GM19468 (cell line): ENCODE measurements around the gene ANAPC5.
"Not testable (repeated sequence)": the region's sequence is repeated elsewhere in the genome, so short reads cannot be mapped to it uniquely, and the experiment has no call there.

Experiments used
- ATAC-seq: cut with Tn5 transposase; IDR thresholded peaks from one replicate; pipeline ENCODE4 v1.9.1; 2021; ENCODE audit warnings: mild to moderate bottlenecking, moderate library complexity, moderate number of reproducible peaks; ENCODE audit not compliant: unreplicated experiment; ENCODE audit errors: extremely low read depth

ANAPC5 gene

GRCh38 chr12:121351820-121352681 lies at the start of gene ANAPC5:
Gene ANAPC5 (minus strand): TSS chr12:121352411. CDS start chr12:121352340, 71 bp downstream.
- peak; percentile 89 for ATAC-seq

- ATAC-seq: peak; percentile 34
Measured at GRCh38 chr12:121400332-121401139, 48.3 kb upstream of the ANAPC5 start.

DNA sequence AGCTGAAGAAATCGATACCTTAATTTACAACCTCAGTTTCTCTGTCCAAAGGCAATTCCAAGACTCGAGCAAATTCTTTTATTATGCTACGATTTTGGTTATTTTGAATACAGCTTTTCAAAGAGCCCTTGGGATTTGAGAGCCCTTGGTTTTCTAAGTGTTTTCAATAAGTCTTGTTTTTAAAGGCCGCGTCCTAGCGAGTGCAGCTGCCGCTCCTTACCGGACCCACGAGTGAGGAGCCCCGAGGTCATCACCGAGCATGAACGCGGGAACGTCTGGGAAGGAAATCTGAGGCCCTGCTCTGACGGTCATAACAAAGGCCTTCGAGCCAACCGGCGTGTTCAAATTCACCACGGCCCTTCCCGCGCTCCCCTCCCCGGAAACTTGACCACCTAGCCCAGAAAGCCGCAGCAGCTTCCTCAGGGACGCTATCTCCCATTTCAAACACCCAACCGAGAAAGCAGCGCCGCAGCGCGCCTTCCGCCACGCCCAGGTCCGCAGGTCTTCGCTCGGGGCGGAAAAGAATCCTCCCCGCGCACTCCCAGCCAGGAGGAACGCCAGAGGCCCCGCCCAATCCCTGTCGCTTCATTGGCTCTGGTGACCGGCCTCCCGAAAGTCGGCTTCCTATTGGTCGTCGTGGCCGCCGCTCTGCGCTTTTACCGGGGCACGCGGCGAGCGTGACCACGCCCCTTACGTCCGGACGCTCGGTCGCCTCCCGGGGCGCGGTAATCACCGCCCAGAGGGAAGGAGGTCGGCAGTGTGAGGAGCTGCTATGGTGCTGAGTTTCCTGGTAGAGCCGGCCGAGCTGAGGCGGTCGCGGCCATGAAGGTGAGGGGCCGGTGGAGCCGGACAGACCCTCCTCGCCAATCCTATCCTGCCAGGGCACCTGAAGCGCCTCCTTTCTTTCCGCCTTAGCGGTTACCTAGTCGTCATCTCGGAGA lies 47.5 kb upstream of the ANAPC5 start, which contains the start of gene RNF34:
Gene RNF34 (plus strand): TSS at position 728 of the 941 bp plus-strand sequence. CDS start 95 bp downstream, at position 823.
- ATAC-seq: peak; percentile 89

- ATAC-seq: no peak
Measured at GRCh38 chr12:121398355-121398754, 46.1 kb upstream of the ANAPC5 start.

GRCh38 chr12:121397521-121397920 lies 45.3 kb upstream of the ANAPC5 start:
- ATAC-seq: no peak

DNA sequence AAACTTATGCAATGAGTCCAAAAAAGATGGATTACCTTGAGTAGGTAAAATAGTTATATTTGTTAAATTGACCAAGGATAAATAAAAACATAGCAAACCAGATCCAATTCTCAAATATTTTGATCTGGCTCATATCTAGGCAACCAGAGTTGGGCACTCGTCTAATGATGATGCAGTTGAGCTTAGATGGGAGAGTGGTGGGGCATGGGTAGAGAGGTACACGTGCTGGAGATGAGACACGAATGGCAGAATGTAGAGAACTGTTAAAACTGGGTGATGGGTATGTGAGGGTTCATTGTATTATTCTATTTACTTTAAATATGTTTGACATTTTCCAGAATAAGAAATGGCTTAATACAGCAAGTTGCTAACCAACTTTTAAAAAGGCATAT lies 40.1 kb upstream of the ANAPC5 start:
- no peak for ATAC-seq

DNA sequence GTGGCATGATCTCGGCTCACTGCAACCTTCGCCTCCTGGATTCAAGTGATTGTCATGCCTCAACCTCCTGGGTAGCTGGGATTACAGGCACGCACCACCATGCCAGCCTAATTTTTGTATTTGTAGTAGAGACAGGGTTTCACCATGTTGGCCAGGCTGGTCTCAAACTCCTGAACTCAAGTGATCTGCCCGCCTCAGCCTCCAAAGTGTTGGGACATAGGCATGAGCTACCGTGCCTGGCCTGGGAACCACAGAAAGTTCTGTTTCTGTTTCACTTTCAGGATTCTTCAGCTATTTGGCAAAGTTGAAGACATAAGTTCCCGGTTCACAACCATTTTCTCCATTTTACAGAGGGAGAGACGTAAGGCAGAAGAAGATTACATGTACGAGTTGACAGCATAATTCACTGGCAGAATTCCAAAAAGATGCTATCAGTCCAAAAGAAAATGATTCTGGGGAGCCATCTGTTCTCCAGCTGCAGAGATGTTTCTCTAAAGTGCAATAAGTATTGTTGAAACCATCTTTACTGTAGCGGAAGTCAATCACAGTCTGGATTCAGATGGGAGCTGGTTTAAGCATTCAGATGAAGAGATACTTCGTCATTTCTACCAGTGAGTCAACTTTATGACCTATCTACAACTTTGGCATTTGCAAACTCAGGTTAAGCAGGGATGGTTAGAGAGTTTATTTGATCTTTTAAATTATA lies 39.6 kb upstream of the ANAPC5 start:
- no peak for ATAC-seq

GRCh38 chr12:121390856-121391255 lies 38.6 kb upstream of the ANAPC5 start:
- no peak for ATAC-seq

GRCh38 chr12:121388421-121388981 lies 36.3 kb upstream of the ANAPC5 start:
- no peak for ATAC-seq

DNA sequence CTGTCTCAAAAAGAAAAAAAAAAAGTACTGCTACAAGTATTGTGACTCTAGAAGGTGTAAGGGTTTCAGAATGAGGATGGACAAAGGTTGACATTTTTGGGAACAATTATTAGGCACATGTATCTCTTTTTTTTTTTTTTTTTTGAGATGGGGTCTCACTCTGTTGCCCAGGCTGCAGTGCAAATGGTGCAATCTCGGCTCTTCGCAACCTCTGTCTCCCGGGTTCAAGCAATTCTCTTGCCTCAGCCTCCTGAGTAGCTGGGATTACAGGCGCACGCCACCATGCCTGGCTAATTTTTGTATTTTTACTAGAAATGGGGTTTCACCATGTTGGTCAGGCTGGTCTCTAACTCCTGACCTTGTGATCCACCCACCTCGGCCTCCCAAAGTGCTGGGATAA lies 32.7 kb upstream of the ANAPC5 start:
- ATAC-seq: not testable (repeated sequence)

GRCh38 chr12:121383601-121384021 lies 31.4 kb upstream of the ANAPC5 start:
- no peak for ATAC-seq

DNA sequence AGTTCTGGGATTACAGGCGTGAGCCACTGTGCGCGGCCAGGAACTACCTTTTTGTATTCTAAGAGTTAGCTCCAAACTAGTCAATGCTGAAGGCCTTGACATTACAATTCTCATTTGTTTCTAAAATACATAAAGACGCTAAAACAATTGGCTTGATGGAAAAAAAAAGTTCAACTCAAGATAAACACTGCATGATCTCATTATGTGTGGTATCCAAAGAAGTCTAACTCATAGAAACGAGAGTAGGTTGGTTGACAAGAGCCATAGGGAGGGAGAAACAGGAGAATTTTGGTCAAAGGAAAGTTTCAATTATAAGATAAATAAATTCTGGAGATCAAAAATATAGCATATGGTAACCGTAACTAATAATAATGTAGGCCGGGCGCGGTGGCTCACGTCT lies 27.7 kb upstream of the ANAPC5 start:
- ATAC-seq: no peak

GRCh38 chr12:121378736-121379135 lies 26.5 kb upstream of the ANAPC5 start:
- ATAC-seq: no peak

GRCh38 chr12:121376754-121377697 lies 24.8 kb upstream of the ANAPC5 start:
- no peak for ATAC-seq

- ATAC-seq: not testable (repeated sequence)
Measured at GRCh38 chr12:121374945-121375584, 22.9 kb upstream of the ANAPC5 start.

DNA sequence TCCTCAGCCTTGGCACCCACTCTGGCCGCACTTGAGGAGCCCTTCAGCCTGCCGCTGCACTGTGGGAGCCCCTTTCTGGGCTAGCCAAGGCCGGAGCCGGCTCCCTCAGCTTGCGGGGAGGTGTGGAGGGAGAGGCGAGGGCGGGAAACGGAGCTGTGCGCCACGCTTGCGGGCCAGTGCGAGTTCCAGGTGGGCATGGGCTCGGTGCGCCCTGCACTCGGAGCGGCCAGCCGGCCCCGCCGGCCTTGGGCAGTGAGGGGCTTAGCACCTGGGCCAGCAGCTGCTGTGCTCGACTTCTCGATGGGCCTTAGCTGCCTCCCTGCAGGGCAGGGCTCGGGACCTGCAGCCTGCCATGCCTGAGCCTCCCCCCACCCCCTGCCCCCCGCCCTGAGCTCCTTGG lies 22.1 kb upstream of the ANAPC5 start:
- ATAC-seq: not testable (repeated sequence)

GRCh38 chr12:121373755-121374154 lies 21.5 kb upstream of the ANAPC5 start:
- ATAC-seq: no peak
